H1 (cell line): ENCODE measurements around the gene SLX9. TPM values are rescaled to one million over a fixed set of nuclear protein-coding genes. Genes with fewer than 3 reads are reported as not detected.

Source experiments
- CTCF ChIA-PET: fragments of 300-600 bp; sonication (Branson Sonifier 250); formaldehyde crosslinking; loops from one replicate; lab custom pipeline; 2021; ENCODE audit not compliant: partially characterized antibody; lab: Charles Lee
- POLR2A ChIA-PET: fragments of 300-600 bp; sonication (Branson Sonifier 250); formaldehyde crosslinking; loops from one replicate; lab custom pipeline; 2021; ENCODE audit warnings: inconsistent platforms; ENCODE audit not compliant: partially characterized antibody; lab: Charles Lee
- DNase-seq, 2 experiments: peaks; one replicate each; pipeline versions ENCODE4 v3.0.0 to v3.0.0-alpha.2; 2010 to 2022; ENCODE audit warnings: low spot score in 2 of 2, low read depth in 1 of 2, mixed read lengths in 1 of 2
- FAIRE-seq: peaks from 2 replicates; lab custom pipeline; 2011; peaks lifted over from hg19 to GRCh38; lab: Jason Lieb, UNC
- H2AFZ ChIP-seq: 2 replicates; pipeline ENCODE4 v1.8.1; 2012; ENCODE audit warnings: low read length, inconsistent platforms
- H2AK5ac ChIP-seq: 2 replicates; pipeline ENCODE4 v1.6.1; 2013; ENCODE audit warnings: low read depth, low read length
- H2BK120ac ChIP-seq: replicated peaks from 2 replicates; pipeline ENCODE3; 2013; ENCODE audit warnings: low read depth, low read length, inconsistent platforms
- H2BK12ac ChIP-seq: 2 replicates; pipeline ENCODE4 v1.6.1; 2013; ENCODE audit warnings: low read depth, low read length
- H2BK15ac ChIP-seq: 2 replicates; pipeline ENCODE4 v1.6.1; 2013; ENCODE audit warnings: low read length
- H2BK20ac ChIP-seq: 2 replicates; pipeline ENCODE4 v1.6.1; 2013; ENCODE audit warnings: low read length
- H2BK5ac ChIP-seq: 2 replicates; pipeline ENCODE4 v1.6.1; 2013; ENCODE audit warnings: low read depth, low read length
- H3K14ac ChIP-seq: 2 replicates; pipeline ENCODE4 v1.6.1; 2013; ENCODE audit warnings: inconsistent platforms; ENCODE audit not compliant: insufficient read length
- H3K18ac ChIP-seq: 2 replicates; pipeline ENCODE4 v1.6.1; 2013; ENCODE audit warnings: low read length; ENCODE audit errors: extremely low read depth
- H3K23ac ChIP-seq: 2 replicates; pipeline ENCODE4 v1.6.1; 2013; ENCODE audit warnings: inconsistent platforms; ENCODE audit not compliant: insufficient read length
- H3K23me2 ChIP-seq: 2 replicates; pipeline ENCODE4 v1.6.1; 2013; ENCODE audit warnings: low read depth, low read length
- H3K27ac ChIP-seq: 2 replicates; pipeline ENCODE4 v1.6.1; 2011; ENCODE audit warnings: low read depth, low read length, inconsistent platforms
- H3K27me3 ChIP-seq, 4 experiments: replicated peaks in 1 of 4; 1 replicate in 1 of 4; 2 replicates in 3 of 4; pipeline versions ENCODE4 v1.6.1 to v1.8.1; 2011 to 2013; ENCODE audit warnings: low read length in 3 of 4, mild to moderate bottlenecking in 3 of 4, inconsistent platforms in 2 of 4, mixed read lengths in 2 of 4, moderate library complexity in 1 of 4; ENCODE audit not compliant: control insufficient read depth in 3 of 4, insufficient read depth in 3 of 4; ENCODE audit errors: extremely low read depth in 1 of 4
- H3K36me3 ChIP-seq, 4 experiments: 2 replicates each; pipeline versions ENCODE4 v1.6.1 to v1.8.1; 2011 to 2013; ENCODE audit warnings: mild to moderate bottlenecking in 4 of 4, low read length in 3 of 4, moderate library complexity in 2 of 4, control low read depth in 1 of 4, inconsistent platforms in 1 of 4; ENCODE audit not compliant: insufficient read depth in 4 of 4, control insufficient read depth in 2 of 4
- H3K4ac ChIP-seq: replicated peaks from 2 replicates; pipeline ENCODE3; 2013; ENCODE audit warnings: low read length, low read depth, mixed read lengths, inconsistent platforms; ENCODE audit not compliant: insufficient read length
- H3K4me1 ChIP-seq, 4 experiments: replicated peaks in 1 of 4; 1 replicate in 1 of 4; 2 replicates in 3 of 4; pipeline versions ENCODE4 v1.6.1 to v1.8.1; 2011 to 2013; ENCODE audit warnings: low read length in 3 of 4, inconsistent platforms in 2 of 4, mixed read lengths in 1 of 4; ENCODE audit not compliant: insufficient read depth in 4 of 4, control insufficient read depth in 3 of 4
- H3K4me2 ChIP-seq, 2 experiments: 2 replicates each; pipeline versions ENCODE4 v1.6.1 to v1.8.1; 2011 to 2013; ENCODE audit warnings: low read depth in 2 of 2, low read length in 2 of 2, control low read depth in 1 of 2, inconsistent platforms in 1 of 2, mild to moderate bottlenecking in 1 of 2; ENCODE audit not compliant: insufficient read depth in 1 of 2
- H3K4me3 ChIP-seq, 4 experiments: fragments of 200-600, 300-600 bp in 1 of 4; sonication (generic), shearing (Covaris generic), sonication (Bioruptor Twin) in 1 of 4; 2 replicates each; pipeline versions ENCODE4 v1.5.1 to v1.8.1; 2011 to 2016; ENCODE audit warnings: low read length in 4 of 4, low read depth in 3 of 4, control low read depth in 2 of 4, inconsistent platforms in 2 of 4, mild to moderate bottlenecking in 2 of 4, mixed read lengths in 1 of 4, moderate library complexity in 1 of 4; ENCODE audit not compliant: insufficient read depth in 2 of 4; ENCODE audit errors: extremely low read depth in 1 of 4
- H3K56ac ChIP-seq: replicated peaks from 2 replicates; pipeline ENCODE3; 2013; ENCODE audit warnings: low read depth, mild to moderate bottlenecking, mixed read lengths, low read length, inconsistent platforms; ENCODE audit not compliant: insufficient read length
- H3K79me1 ChIP-seq: 2 replicates; pipeline ENCODE4 v1.6.1; 2013; ENCODE audit warnings: low read depth, low read length, control low read depth
- H3K79me2 ChIP-seq, 2 experiments: 2 replicates each; pipeline versions ENCODE4 v1.6.1 to v1.8.1; 2012 to 2013; ENCODE audit warnings: low read length in 2 of 2, mild to moderate bottlenecking in 2 of 2, inconsistent platforms in 1 of 2; ENCODE audit not compliant: insufficient read depth in 2 of 2, control insufficient read depth in 1 of 2
- H3K9ac ChIP-seq, 4 experiments: replicated peaks in 1 of 4; 1 replicate in 1 of 4; 2 replicates in 3 of 4; pipeline versions ENCODE4 v1.6.1 to v1.8.1; 2011 to 2013; ENCODE audit warnings: low read depth in 3 of 4, low read length in 3 of 4, control low read depth in 2 of 4, mild to moderate bottlenecking in 2 of 4, moderate library complexity in 2 of 4, inconsistent platforms in 1 of 4; ENCODE audit errors: extremely low read depth in 1 of 4
- H3K9me3 ChIP-seq, 2 experiments: 2 replicates each; pipeline versions ENCODE4 v1.6.1 to v1.8.1; 2012 to 2013; ENCODE audit warnings: mild to moderate bottlenecking in 2 of 2, moderate library complexity in 2 of 2, control low read depth in 1 of 2, inconsistent platforms in 1 of 2, low read depth in 1 of 2, low read length in 1 of 2, mixed read lengths in 1 of 2; ENCODE audit not compliant: insufficient read depth in 2 of 2
- H4K20me1 ChIP-seq, 2 experiments: replicated peaks in 1 of 2; 2 replicates each; pipeline versions ENCODE3 to v1.8.1; 2011 to 2013; ENCODE audit warnings: inconsistent platforms in 2 of 2, low read length in 2 of 2, mild to moderate bottlenecking in 1 of 2; ENCODE audit not compliant: insufficient read depth in 2 of 2, control insufficient read depth in 1 of 2
- H4K5ac ChIP-seq: 2 replicates; pipeline ENCODE4 v1.6.1; 2013; ENCODE audit warnings: low read length, low read depth, mixed read lengths, inconsistent platforms; ENCODE audit not compliant: insufficient read length
- H4K8ac ChIP-seq: 2 replicates; pipeline ENCODE4 v1.8.0; 2013; ENCODE audit warnings: mild to moderate bottlenecking, moderate library complexity, low read length, inconsistent platforms; ENCODE audit not compliant: insufficient read depth; ENCODE audit errors: extremely low read depth
- H4K91ac ChIP-seq: replicated peaks from 2 replicates; pipeline ENCODE3; 2013; ENCODE audit warnings: low read length, mixed read lengths, inconsistent platforms; ENCODE audit not compliant: insufficient read length
- MAFK ChIP-seq: IDR thresholded peaks from 2 replicates; pipeline ENCODE4 v1.6.1; 2012; ENCODE audit warnings: low read depth, mild to moderate bottlenecking, improper control_type of control experiment, low read length
- PHF8 ChIP-seq: fragments of 200-600 bp; sonication (generic); conservative IDR thresholded peaks from 2 replicates; pipeline ENCODE4 v1.7.1; 2012; ENCODE audit warnings: low read depth, mild to moderate bottlenecking, inconsistent platforms, low read length, moderate library complexity
- RAD21 ChIP-seq, 2 experiments: IDR thresholded peaks in 1 of 2; conservative IDR thresholded peaks in 1 of 2; 2 replicates each; pipeline ENCODE4 v1.6.1; 2011; ENCODE audit warnings: low read depth in 2 of 2, low read length in 2 of 2, improper control_type of control experiment in 1 of 2, inconsistent platforms in 1 of 2, mild to moderate bottlenecking in 1 of 2, moderate library complexity in 1 of 2
- RNF2 ChIP-seq: fragments of 200-900, 300-1000 bp; sonication (generic); IDR thresholded peaks from 2 replicates; pipeline ENCODE4 v1.7.1; 2016; ENCODE audit warnings: borderline replicate concordance, low read depth, mild to moderate bottlenecking, antibody characterized with exemption, low read length; ENCODE audit not compliant: poor library complexity, severe bottlenecking; ENCODE audit errors: missing control alignments
- WGBS, 2 experiments: shearing (Covaris generic) in 1 of 2; methylation state at CpG; one replicate each; pipeline versions ENCODE4 v1.1.6 to v1.1.7; 2013 to 2015; ENCODE audit warnings: low lambda C conversion rate in 2 of 2, mixed read lengths in 2 of 2, inconsistent platforms in 1 of 2, low coverage in 1 of 2, missing lambda C conversion rate in 1 of 2; ENCODE audit not compliant: insufficient replicate concordance in 2 of 2, insufficient coverage in 1 of 2, insufficient read length in 1 of 2; ENCODE audit errors: extremely low coverage in 1 of 2, missing lambda C conversion rate in 1 of 2; 5-methylcytosine and 5-hydroxymethylcytosine counted together
- polyA plus RNA-seq, 7 experiments: library from polyadenylated mRNA; depleted of rRNA in 3 of 7; stranded (reverse) in 5 of 7; unstranded in 2 of 7; fragments of >200 nt in 5 of 7; fragments of 200-250 nt in 2 of 7; gene quantifications; 1 replicate in 5 of 7; 2 replicates in 1 of 7; 4 replicates in 1 of 7; pipeline versions ENCODE4 v1.2.1 to v1.2.3, GENCODE V29; 2011 to 2013; ENCODE audit warnings: missing spikeins in 2 of 7, mixed read lengths in 2 of 7
- total RNA-seq: library from RNA; stranded (reverse); fragmentation: NEBNext Ultra II Directional; extraction: Animal tissue kit (Norgen Biotek cat#: 25700); gene quantifications from 2 replicates; pipeline ENCODE4 v1.2.1, GENCODE V29; 2021
- TF ChIP-seq, protein P1 (sequence below), 3 experiments: IDR thresholded peaks; 1 replicate in 2 of 3; 2 replicates in 1 of 3; pipeline versions ENCODE4 v1.5.1 to v1.6.1; 2011; ENCODE audit warnings: low read length in 3 of 3, mild to moderate bottlenecking in 3 of 3, inconsistent platforms in 2 of 3, low read depth in 1 of 3, moderate library complexity in 1 of 3; ENCODE audit not compliant: insufficient read depth in 1 of 3; ENCODE audit errors: control extremely low read depth in 1 of 3

Gene SLX9
- total and polyA plus RNA-seq, 2 of the 8 experiments (the other 6 are each of a cell fraction or from before 2014, with no cell fraction given): 17.7 to 57.3 TPM

DNA sequence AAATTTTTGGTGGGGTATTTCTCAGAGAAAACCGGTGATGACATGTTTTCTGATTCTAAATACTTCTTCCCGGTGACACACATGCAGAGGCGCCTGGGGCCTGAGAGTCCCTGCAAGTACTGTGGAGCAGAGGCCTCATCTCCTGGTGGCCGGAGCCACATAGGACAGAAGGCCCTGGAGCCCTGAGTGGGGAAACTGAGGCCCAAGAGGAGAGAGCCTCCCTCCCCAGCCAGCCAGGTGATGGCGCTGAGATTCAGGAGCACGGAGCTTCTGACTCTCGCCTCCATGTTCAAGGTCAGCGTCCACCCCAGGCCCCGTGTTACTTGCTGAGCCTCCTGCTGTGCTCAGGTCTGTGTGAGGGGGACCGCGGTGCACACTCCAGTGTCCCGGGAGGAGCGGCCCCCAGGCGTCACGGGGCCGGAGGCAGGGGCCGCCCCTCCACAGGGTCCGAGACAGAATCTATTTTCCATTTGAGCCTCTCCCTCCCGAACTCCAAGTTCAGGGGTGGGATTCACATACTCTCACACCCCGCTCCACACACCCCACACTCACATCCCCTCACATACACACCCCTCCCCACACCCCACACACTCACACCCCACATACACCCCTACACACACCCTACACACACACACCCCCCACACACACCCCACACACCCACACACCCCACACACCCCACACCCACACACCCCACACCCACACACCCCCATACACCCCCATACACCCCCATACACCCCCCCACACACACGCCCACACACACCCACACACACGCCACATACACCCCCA is 43.8 kb downstream of the SLX9 start:
- 95% methylated on average over 20 of the region's 22 CpGs; no CpG with 5 or more reads in 1 of the 2 experiments for WGBS, 2 experiments
- Histone ChIP-seq H4K5ac (no peak overlapping the region), H4K20me1 (peaks cover 3 to 5% of the 10 kb centered on the region in 2 experiments), H3K27ac (no peak overlapping the region), H3K36me3 (no peaks in the 10 kb centered on the region), H3K27me3 (no peaks in the 10 kb centered on the region; a peak in 3 of 7 replicates), H2BK15ac (no peak overlapping the region), H3K18ac (no peak overlapping the region), H2AK5ac (no peak overlapping the region), H3K56ac (no peak overlapping the region), H3K23ac (no peak overlapping the region), H2BK20ac (no peak overlapping the region), H3K9me3 (no peaks in the 10 kb centered on the region), H3K9ac (no peak overlapping the region), H2AFZ (no peak overlapping the region), H3K79me1 (no peaks in the 10 kb centered on the region), H2BK12ac (no peak overlapping the region), H2BK120ac (no peak overlapping the region), H4K8ac (no peak overlapping the region), H3K4ac (no peak overlapping the region), H3K14ac (no peak overlapping the region), H3K4me2 (no peak overlapping the region), H2BK5ac (no peak overlapping the region), H3K79me2 (no peaks in the 10 kb centered on the region), H3K4me1 (peaks cover 0 to 3% (median 0%) of the 10 kb centered on the region in 4 experiments; a peak in 1 of 7 replicates), H4K91ac (no peak overlapping the region), H3K4me3 (no peak overlapping the region), H3K23me2 (peaks cover 2% of the 10 kb centered on the region; the same call in 1 of the 2 replicates)
- TF ChIP-seq RNF2 (no peak), MAFK (no peak), RAD21 (IDR thresholded peaks at IDR 0.05 in 1 of 2, conservative IDR thresholded peaks at IDR 0.05 in 1 of 2; ENCODE audit: low read depth in 2 of 2, low read length in 2 of 2) (peak in 1 of 2 experiments; percentile 42; a peak in 3 of 4 replicates), PHF8 (no peak)
- TF ChIP-seq, protein P1, sequence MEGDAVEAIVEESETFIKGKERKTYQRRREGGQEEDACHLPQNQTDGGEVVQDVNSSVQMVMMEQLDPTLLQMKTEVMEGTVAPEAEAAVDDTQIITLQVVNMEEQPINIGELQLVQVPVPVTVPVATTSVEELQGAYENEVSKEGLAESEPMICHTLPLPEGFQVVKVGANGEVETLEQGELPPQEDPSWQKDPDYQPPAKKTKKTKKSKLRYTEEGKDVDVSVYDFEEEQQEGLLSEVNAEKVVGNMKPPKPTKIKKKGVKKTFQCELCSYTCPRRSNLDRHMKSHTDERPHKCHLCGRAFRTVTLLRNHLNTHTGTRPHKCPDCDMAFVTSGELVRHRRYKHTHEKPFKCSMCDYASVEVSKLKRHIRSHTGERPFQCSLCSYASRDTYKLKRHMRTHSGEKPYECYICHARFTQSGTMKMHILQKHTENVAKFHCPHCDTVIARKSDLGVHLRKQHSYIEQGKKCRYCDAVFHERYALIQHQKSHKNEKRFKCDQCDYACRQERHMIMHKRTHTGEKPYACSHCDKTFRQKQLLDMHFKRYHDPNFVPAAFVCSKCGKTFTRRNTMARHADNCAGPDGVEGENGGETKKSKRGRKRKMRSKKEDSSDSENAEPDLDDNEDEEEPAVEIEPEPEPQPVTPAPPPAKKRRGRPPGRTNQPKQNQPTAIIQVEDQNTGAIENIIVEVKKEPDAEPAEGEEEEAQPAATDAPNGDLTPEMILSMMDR (IDR thresholded peaks at IDR 0.05; ENCODE audit: control extremely low read depth in 1 of 3, insufficient read depth in 1 of 3, low read depth in 1 of 3, low read length in 3 of 3): peak in 2 of 3 experiments; percentile 16 to 18; a peak in 1 of 4 replicates
- ChIA-PET POLR2A (interaction anchor here (1.1 to 1.6 kb wide), 2 partner anchors 12 to 29 kb away, joined by 3 to 5 read pairs; no protein-coding TSS in a partner anchor), CTCF (interaction anchor here (0.6 to 2.1 kb wide), 8 partner anchors 7 to 965 kb away, joined by 3 to 12 read pairs (median 4); no protein-coding TSS in a partner anchor)
- FAIRE-seq (no peak), DNase-seq (no peak)
